Fibroblast of skin of abdomen (primary cell): ENCODE data around the gene CRYAB.
"Not testable (repeated sequence)": the region's sequence is repeated elsewhere in the genome, so short reads cannot be mapped to it uniquely, and the experiment has no call there.

ENCODE experiments used
- DNase-seq: peaks from one replicate; pipeline ENCODE4 v3.0.0-alpha.2; 2013

Gene CRYAB

DNA sequence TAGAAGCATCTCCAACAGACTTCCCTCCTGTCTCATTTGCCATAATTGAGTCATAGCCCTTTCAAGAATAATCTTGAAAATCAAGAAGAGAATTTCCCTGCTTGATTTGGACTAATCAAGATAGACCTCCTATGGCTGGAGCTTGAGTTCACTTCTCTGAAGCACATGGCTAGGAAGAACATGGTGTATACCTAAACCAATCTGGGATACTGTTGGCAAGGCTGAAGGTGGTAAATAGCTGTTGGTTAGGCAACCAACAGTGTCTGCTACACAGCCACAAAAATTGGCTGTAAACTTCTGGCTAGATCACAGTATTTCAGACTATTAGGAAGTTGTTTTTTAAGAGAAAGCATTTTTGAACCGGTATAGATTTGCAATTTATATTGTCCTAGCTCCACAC, 4.9 kb downstream of the CRYAB start:
- no peak for DNase-seq

DNA sequence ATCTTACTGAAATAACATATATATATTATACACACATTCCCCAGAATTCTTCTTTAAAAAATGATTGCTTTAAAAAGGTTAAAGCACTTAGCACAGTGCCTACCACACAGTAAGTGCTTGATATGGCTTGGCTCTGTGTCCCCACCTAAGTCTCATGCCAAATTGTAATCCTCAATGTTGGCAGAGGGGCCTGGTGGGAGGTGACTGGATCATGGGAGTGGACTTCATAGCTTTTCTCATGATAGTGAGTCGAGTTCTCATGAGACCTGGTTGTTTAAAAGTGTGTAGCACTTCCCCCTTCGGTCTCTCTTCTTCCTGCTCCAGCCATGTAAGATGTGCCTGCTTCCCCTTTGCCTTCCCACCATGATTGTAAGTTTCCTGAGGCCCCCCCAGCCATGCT, 6.2 kb downstream of the CRYAB start:
- peak; percentile 40 for DNase-seq

DNA sequence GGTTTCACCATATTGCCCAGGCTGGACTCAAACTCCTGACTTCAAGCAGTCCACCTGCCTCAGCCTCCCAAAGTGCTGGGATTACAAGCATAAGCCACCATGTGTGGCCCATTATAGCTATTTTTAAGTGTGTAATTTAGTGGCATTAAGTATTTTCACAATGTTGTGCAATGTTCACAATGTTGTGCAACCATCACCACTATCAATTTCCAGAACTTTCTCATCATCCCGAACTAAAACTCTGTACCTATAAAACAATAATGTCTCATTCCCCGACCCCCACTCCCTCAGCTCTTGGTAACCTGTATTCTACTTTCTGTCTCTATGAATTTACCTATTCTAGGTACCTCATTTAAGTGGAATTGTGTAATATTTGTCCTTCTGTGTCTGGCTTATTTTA, 24.7 kb downstream of the CRYAB start:
- DNase-seq = no peak

DNA sequence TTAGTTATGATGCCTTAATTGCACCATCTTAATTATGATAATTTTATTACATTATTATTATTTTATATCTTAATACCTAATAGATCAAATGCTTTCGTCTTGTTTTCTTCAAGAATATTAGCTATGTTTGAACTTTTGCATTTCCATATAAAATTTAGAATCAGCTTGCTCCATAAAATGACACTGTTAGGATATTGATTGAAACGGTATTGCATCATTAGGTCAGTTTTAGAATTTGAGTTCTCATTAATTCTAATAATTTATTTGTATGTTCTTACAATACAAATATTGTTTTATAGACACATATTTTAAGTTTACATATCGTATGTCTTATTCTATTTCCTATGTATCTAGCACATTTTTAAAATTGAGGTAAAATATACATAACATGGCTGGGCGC, 25.5 kb downstream of the CRYAB start:
- no peak for DNase-seq

DNA sequence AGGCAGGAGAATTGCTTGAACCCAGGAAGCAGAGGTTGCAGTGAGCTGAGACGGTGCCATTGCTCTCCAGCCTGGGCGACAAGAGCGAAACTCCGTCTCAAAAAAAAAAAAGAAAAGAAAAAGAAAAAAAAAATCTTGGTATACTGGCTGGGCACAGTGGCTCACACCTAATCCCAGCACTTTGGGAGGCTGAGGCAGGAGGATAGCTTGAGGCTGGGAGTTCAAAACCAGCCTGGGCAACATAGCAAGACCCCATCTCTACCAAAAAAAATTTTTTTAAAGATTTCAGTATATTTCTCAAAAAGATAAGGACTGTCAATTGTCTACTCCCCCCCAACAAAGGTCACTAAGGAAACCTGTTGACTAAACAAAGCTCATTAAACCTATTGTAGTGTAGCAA, 26.5 kb downstream of the CRYAB start:
- not testable (repeated sequence) for DNase-seq

DNA sequence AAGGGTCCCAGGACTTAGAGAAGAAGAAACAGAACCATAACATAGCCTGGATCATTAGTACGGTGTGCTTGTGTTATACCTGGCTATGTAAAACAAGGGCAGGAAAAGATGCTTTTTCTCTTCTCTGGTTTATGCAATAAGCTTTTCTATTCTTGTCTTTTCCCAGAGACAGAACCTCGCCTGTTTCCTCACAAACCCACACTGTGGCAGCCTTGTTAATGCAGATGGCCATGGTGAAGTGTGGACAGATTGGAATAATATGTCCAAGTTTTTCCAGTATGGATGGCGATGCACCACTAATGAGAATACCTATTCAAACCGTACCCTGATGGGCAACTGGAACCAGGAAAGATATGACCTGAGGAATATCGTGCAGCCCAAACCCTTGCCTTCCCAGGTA, 29.4 kb downstream of the CRYAB start:
- DNase-seq = no peak

DNA sequence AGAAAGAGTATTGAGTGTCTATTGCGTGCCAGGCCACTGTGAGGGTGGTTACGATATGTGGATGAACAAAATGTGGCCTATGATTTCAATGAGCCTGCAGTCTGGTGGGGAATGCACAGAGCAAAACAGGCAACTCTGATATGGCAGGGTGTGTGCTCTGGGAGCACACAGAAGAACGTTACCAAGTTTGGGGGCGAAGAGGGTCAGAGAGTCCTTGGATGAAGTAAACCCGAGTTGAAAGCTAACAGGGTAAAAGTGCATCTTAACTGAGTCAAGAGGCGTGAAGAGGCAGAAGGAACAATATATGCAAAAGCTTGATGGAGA, 32.0 kb downstream of the CRYAB start:
- DNase-seq = no peak

DNA sequence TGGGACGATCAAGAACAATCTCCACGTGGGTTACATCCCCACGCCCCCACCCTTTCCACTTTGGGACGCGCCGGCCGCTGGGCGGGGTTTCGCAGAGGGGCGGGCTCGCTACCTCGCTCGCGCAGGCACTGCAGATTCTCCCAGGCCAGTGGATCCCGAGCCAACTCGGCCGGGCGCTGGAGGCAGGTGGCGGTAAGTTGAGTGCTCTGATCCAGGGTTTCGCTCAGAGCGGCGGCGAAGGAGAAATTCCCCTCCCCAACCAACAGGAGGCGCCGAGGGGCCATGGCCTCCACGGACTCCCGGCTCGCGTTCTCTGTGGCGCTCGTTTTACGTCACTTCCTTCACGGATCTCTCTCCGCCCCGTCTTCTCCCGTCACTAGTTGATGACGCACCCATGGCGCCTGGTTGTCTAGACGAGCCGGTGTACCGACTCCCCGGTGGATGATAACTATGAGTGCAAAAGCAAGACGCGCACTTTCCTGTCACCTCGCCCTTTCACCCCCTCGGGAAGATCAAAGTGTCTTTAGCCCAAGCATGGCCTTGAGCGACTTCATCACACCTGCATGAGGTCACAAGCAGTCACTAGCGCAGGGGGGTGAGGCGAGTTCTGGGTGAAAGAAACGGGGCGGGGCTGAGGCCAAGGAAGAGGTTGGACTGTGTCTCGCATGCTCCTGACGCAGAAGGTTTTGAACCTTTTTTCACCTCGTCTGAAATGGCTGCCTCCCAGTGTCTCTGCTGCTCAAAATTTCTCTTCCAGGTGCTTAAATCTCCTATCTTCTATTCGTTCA, 32.5 kb downstream of the CRYAB start, which contains the start of the genes CFAP68 and FDXACB1:
CFAP68 (plus strand) TSS at position 693 of the 788 bp plus-strand sequence; CDS start at position 713, 20 bp downstream.
FDXACB1 (minus strand) TSS at position 317 of the 788 bp plus-strand sequence; CDS start at position 284, 33 bp downstream.
- DNase-seq = peak; percentile 98

DNA sequence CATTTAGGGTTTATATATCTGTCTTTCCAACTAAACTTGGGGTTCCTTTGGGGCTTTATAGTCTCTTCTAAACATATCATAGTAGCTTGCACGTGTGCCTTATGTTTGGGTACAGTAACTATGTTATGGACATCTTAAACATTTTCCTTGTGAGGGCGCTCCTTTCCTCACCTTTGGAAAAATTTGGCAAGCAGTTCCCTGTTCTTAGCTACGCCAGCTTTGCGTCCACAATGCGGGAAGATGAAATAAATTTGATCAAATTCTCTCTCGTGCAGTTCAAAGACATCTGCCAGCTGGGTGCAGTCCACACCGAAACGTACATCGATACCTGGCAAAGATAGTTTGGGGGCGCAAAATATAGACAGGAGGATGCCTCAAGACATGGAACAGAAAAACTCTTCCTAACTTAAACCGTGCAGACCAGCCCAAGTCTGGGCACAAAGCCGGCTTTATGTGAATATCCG, 33.2 kb downstream of the CRYAB start:
- DNase-seq = peak; percentile 31

DNA sequence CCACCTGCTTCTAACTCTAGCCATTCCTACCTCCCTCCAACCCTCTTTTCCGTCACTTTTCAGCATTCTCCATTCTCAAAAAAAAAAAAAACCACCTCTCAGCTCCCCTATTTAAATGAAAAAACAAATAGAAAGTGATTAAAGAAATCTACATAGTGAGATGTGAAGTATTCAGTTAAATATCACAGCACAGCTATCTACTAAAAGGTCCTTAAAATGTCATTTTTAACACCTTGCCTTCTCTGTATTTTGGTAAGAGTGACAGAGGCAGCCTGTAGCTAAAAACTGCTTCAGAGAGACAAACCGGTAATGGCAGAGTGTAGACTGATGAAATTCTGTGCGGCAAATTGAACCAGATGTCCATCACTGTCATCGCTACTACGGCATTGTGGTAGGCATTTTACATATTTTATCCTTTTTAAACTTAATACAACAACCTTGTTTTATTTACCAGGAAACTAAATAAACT, 39.8 kb downstream of the CRYAB start:
- no peak for DNase-seq

DNA sequence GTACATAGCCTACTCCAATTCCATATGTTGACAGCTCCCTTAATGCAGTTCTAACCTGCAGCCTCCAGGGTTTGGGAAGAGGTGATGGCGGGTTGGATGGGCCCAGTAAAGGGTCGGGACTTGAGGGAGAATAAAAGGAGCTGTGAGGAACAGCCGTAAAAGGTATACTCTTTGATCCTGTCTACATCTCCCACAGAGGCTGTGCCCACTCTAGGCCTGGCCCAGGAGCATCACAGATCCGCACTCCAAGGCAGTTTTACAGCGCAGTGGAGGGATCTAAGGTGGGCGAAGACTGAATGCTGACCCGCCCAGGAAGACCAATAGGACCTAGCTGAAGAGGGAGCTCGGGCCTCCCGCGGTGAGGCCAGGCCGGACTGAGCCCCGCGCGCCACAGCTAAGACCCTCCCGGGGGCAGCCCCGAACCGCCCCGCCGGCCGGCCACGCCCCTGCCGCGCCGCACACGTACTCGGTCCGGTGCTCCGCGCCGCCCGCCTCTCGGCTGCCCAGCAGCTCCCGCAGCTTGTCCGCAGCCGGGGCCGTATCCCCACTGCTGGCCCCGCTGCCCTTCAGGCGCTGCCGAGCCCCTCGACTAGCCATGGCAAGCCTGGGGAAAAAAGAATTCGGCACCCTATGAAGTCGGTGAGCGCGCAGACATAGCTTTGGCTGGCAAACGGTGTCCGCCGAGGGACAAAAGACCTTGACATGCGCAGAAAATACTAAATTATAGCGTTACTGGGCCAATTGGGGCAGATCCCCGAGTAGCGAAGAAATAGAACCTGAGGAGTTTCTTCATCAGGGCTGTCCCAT, 40.5 kb downstream of the CRYAB start, which contains the start of gene ALG9:
ALG9 (minus strand) TSS at position 696 of the 807 bp plus-strand sequence; CDS start at position 597, 99 bp downstream.
- DNase-seq = peak; percentile 87

DNA sequence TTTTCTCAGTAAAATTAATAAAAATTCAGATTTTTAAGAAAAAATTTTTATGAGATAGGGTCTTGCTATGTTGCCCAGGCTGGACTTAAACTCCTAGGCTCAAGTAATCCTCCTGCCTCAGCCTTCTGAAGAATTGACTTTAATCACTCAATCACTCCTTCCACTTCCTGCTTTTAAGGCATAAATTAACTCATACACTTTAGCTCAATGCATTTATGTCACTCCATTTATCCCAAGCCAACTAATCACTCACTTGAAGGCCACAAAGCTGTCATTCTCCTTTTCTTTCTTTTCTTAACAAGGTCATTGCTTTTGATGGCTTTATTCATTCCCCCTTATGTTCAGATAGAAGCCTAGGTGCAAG, 41.1 kb downstream of the CRYAB start:
- no peak for DNase-seq

DNA sequence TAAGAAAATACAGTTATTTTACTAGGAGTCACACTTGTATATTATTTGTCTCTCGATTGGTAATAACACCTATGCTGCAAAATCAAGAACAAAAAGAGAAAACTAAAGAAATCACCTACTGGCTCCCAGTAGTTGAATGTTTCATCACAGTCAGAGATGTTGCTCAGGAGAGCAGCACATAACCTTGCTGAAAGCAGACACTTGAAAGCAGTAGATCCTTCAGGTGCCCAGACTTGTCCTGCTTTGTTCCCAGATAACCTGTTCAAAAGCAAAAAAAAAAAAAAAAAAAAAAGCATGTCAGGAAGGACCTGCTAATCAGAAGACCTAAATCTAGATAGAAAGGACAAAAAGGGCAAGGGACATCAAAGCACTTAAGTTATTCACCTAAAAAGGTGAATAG, 41.5 kb downstream of the CRYAB start:
- no peak for DNase-seq

DNA sequence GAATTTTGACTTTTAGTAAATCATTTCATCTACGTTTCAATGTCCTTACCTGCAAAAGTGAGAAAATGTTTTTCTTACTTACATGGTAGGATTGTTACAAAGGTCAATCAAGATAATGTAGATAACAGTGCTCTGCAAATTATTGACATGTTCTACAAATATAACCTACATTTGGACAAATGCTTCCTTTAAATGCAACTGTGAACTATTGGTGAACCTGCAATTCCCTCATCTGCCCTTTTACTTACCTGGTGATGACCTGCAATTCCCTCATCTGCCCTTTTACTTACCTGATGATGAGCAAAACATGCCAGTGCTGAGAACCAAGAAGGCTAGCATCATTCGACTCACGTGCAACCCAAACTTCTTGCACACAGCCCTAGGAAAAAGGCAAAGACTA, 51.3 kb downstream of the CRYAB start:
- DNase-seq = no peak
